Stimulated activated CD4-positive, alpha-beta T cell treated with anti-CD3 and anti-CD28 coated beads, Interleukin-12 subunit alpha, Interleukin-12 subunit beta, amount 100 ng/mL, for 24 hours (primary cell): ENCODE data around the gene C20orf204.
"Not testable (repeated sequence)": the region's sequence is repeated elsewhere in the genome, so short reads cannot be mapped to it uniquely, and the experiment has no call there.

Experiments used
- DNase-seq, 2 experiments: peaks; one replicate each; pipeline ENCODE4 v3.0.0-alpha.2; 2020; ENCODE audit warnings: low read depth in 2 of 2

The C20orf204 gene

GRCh38 chr20:64035933-64036345 lies at the start of gene C20orf204:
Gene C20orf204, plus strand, starts transcription at chr20:64036182. Its CDS starts 142 bp downstream, at chr20:64036324.
- no peak for DNase-seq

GRCh38 chr20:64000906-64001305 lies 35.1 kb upstream of the C20orf204 start:
- no peak for DNase-seq

GRCh38 chr20:64001607-64002011 lies 34.4 kb upstream of the C20orf204 start:
- DNase-seq = no peak

- DNase-seq = no peak
Observed at GRCh38 chr20:64003960-64004725, 31.8 kb upstream of the C20orf204 start.

GRCh38 chr20:64005394-64005793 lies 30.6 kb upstream of the C20orf204 start:
- no peak for DNase-seq

GRCh38 chr20:64006490-64006889 lies 29.5 kb upstream of the C20orf204 start:
- no peak for DNase-seq

- no peak for DNase-seq
Observed at GRCh38 chr20:64006902-64007301, 29.1 kb upstream of the C20orf204 start.

GRCh38 chr20:64009811-64010387 lies 26.1 kb upstream of the C20orf204 start:
- DNase-seq = no peak

- no peak for DNase-seq
Observed at GRCh38 chr20:64010711-64011237, 25.2 kb upstream of the C20orf204 start.

- DNase-seq = no peak
Observed at GRCh38 chr20:64011366-64011779, 24.6 kb upstream of the C20orf204 start.

- DNase-seq = not testable (repeated sequence)
Observed at GRCh38 chr20:64012385-64013154, 23.4 kb upstream of the C20orf204 start.

- no peak for DNase-seq
Observed at GRCh38 chr20:64015635-64016034, 20.3 kb upstream of the C20orf204 start.

- no peak for DNase-seq
Observed at GRCh38 chr20:64021124-64021975, 14.6 kb upstream of the C20orf204 start.

GRCh38 chr20:64022671-64023360 lies 13.2 kb upstream of the C20orf204 start:
- no peak for DNase-seq

- DNase-seq = no peak
Observed at GRCh38 chr20:64023361-64024140, 12.4 kb upstream of the C20orf204 start.

GRCh38 chr20:64024141-64024990 lies 11.6 kb upstream of the C20orf204 start:
- no peak for DNase-seq

- DNase-seq = no peak
Observed at GRCh38 chr20:64025101-64025825, 10.7 kb upstream of the C20orf204 start.

GRCh38 chr20:64025826-64026412 lies 10.1 kb upstream of the C20orf204 start:
- no peak for DNase-seq
